Gastroesophageal sphincter (tissue), 4 donors: ENCODE data around the gene LRIG3. TPM values are rescaled to one million over a fixed set of nuclear protein-coding genes. Genes with fewer than 3 reads are reported as not detected.
"Not testable (repeated sequence)": the region's sequence is repeated elsewhere in the genome, so short reads cannot be mapped to it uniquely, and the experiment has no call there.

ENCODE experiments used
- ATAC-seq: fragments of 150-250 bp; one replicate; pipeline ENCODE4 v1.9.1; 2016; ENCODE audit warnings: mild to moderate bottlenecking, moderate library complexity
- H3K27ac ChIP-seq, 4 donors: fragments of 200-600 bp; sonication (generic) in 3 of 4; 1 replicate in 3 of 4; 2 replicates in 1 of 4; pipeline ENCODE4 v1.5.1; 2016 to 2019
- H3K27me3 ChIP-seq: fragments of 200-600 bp; sonication (generic); one replicate; pipeline ENCODE4 v1.5.1; 2019
- H3K36me3 ChIP-seq, 2 donors: fragments of 200-600 bp; sonication (generic); one replicate each; pipeline ENCODE4 v1.5.1; 2019; ENCODE audit warnings: control low read depth in 1 of 2
- H3K4me1 ChIP-seq, 3 donors: fragments of 200-600 bp; sonication (generic); 1 replicate in 2 of 3; 2 replicates in 1 of 3; pipeline ENCODE4 v1.5.1; 2016 to 2019; ENCODE audit warnings: control low read depth in 2 of 3
- H3K4me3 ChIP-seq, 2 donors: fragments of 200-600 bp; sonication (generic); one replicate each; pipeline ENCODE4 v1.5.1; 2019; ENCODE audit warnings: mild to moderate bottlenecking in 1 of 2, moderate library complexity in 1 of 2
- H3K9me3 ChIP-seq, 3 donors: fragments of 200-600 bp; sonication (generic); one replicate each; pipeline ENCODE4 v1.5.1; 2017 to 2019; ENCODE audit warnings: control low read depth in 2 of 3
- EP300 ChIP-seq: sonication (generic); formaldehyde crosslinking; IDR thresholded peaks from one replicate; pipeline ENCODE4 v1.6.1; 2017; ENCODE audit warnings: antibody characterized with exemption, mild to moderate bottlenecking
- POLR2A ChIP-seq, 2 donors: fragments of 450-650 bp; IDR thresholded peaks; one replicate each; pipeline ENCODE4 v1.6.1; 2017; ENCODE audit warnings: antibody characterized with exemption in 2 of 2, mild to moderate bottlenecking in 2 of 2, moderate library complexity in 1 of 2
- POLR2AphosphoS5 ChIP-seq: sonication (generic); formaldehyde crosslinking; IDR thresholded peaks from one replicate; pipeline ENCODE4 v1.6.1; 2017; ENCODE audit warnings: antibody characterized with exemption
- WGBS, 2 donors: methylation state at CpG; one replicate each; pipeline ENCODE4 v1.1.5; 2018; ENCODE audit warnings: low coverage in 1 of 2; 5-methylcytosine and 5-hydroxymethylcytosine counted together
- total RNA-seq, 4 donors: library from RNA; depleted of rRNA; stranded (reverse); fragments of >200 nt; gene quantifications; one replicate each; pipeline ENCODE4 v1.1.0, GENCODE V29; 2016
- TF ChIP-seq, protein P1 (sequence below), 4 experiments: fragments of 200-600 bp in 2 of 4; fragments of 450-650 bp in 2 of 4; sonication (generic) in 1 of 4; IDR thresholded peaks; one replicate each; pipeline ENCODE4 v1.5.1; 2017 to 2019; ENCODE audit warnings: antibody characterized with exemption in 4 of 4, mild to moderate bottlenecking in 2 of 4, moderate library complexity in 2 of 4

LRIG3 gene
- total RNA-seq, 4 donors from 2014 or later, result 52.7 to 170 (median 93.3) TPM

DNA sequence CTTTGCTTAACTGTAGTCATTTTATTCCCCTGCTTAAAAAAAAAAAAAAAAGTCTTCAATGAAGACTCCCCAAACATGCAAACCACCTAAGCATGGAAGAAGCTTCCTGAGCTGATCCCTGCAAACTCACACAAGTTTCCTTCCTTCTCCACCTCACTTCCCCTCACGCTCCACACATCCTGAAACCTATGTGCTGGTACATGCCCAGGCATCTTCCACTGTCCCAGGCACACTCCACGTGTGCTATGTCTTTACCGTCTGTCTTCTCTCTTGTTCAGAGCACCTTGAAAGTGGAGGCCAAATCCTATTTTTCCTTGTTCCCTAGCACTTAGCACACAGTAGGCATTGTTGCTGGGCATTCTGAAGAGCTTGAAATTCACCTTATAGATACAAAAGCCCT is 13.4 kb downstream of the LRIG3 start:
- no peak overlapping the region for H3K27ac ChIP-seq
- H3K36me3 ChIP-seq, result peaks cover 0 to 77% of the 10 kb centered on the region in 2 donors
- TF ChIP-seq, protein P1, sequence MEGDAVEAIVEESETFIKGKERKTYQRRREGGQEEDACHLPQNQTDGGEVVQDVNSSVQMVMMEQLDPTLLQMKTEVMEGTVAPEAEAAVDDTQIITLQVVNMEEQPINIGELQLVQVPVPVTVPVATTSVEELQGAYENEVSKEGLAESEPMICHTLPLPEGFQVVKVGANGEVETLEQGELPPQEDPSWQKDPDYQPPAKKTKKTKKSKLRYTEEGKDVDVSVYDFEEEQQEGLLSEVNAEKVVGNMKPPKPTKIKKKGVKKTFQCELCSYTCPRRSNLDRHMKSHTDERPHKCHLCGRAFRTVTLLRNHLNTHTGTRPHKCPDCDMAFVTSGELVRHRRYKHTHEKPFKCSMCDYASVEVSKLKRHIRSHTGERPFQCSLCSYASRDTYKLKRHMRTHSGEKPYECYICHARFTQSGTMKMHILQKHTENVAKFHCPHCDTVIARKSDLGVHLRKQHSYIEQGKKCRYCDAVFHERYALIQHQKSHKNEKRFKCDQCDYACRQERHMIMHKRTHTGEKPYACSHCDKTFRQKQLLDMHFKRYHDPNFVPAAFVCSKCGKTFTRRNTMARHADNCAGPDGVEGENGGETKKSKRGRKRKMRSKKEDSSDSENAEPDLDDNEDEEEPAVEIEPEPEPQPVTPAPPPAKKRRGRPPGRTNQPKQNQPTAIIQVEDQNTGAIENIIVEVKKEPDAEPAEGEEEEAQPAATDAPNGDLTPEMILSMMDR (IDR thresholded peaks at IDR 0.05), result no peak
- TF ChIP-seq EP300, result no peak
- TF ChIP-seq POLR2A (IDR thresholded peaks at IDR 0.05), result no peak
- no peak for TF ChIP-seq POLR2AphosphoS5
- no peaks in the 10 kb centered on the region for H3K27me3 ChIP-seq
- H3K9me3 ChIP-seq, result no peaks in the 10 kb centered on the region
- peaks cover 2 to 74% (median 7%) of the 10 kb centered on the region in 3 donors for H3K4me1 ChIP-seq
- no peak overlapping the region for H3K4me3 ChIP-seq
- ATAC-seq, result no peak
- WGBS, 2 donors, result 54 to 62% methylated on average over 3 of the region's 3 CpGs

DNA sequence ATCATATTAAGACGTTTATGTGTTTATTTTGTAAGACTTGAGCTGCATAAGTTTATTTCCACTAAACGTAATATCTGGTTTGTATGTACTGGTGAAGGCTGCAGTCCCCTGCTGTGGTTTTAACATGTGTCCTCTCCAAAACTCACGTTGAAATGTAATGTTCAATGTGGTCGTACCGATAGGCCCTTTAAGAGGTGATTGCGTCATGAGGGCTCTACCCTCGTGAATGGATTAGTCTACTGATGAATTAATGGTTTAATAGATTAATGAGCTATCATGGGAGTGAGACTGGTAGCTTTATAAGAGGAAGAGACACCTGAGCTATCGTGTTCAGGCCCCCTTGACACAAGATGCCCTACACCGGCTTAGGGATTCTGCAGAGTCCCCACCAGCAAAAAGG is 14.9 kb downstream of the LRIG3 start:
- H3K4me1 ChIP-seq, result peaks cover 0 to 71% (median 7%) of the 10 kb centered on the region in 3 donors
- 80 to 82% methylated on average over 8 to 9 of the region's 9 CpGs for WGBS, 2 donors
- H3K9me3 ChIP-seq, result no peaks in the 10 kb centered on the region
- peaks cover 0 to 62% of the 10 kb centered on the region in 2 donors for H3K36me3 ChIP-seq
- H3K4me3 ChIP-seq, result no peak overlapping the region
- TF ChIP-seq EP300 (no peak), POLR2AphosphoS5 (no peak), POLR2A (IDR thresholded peaks at IDR 0.05) (no peak)
- TF ChIP-seq, protein P1 (IDR thresholded peaks at IDR 0.05), result no peak
- H3K27me3 ChIP-seq, result no peaks in the 10 kb centered on the region
- no peak overlapping the region for H3K27ac ChIP-seq
- ATAC-seq, result no peak

- not testable (repeated sequence) for H3K27ac ChIP-seq, H3K9me3 ChIP-seq, H3K27me3 ChIP-seq, H3K4me3 ChIP-seq, ATAC-seq
- Histone ChIP-seq H3K4me1 (peaks cover 0 to 61% (median 4%) of the 10 kb centered on the region in 3 donors), H3K36me3 (peaks cover 0 to 36% of the 10 kb centered on the region in 2 donors)
- 100% methylated on average over 1 of the region's 1 CpG for WGBS, 2 donors
Measured at GRCh38 chr12:58902726-58903125, 17.6 kb downstream of the LRIG3 start.

DNA sequence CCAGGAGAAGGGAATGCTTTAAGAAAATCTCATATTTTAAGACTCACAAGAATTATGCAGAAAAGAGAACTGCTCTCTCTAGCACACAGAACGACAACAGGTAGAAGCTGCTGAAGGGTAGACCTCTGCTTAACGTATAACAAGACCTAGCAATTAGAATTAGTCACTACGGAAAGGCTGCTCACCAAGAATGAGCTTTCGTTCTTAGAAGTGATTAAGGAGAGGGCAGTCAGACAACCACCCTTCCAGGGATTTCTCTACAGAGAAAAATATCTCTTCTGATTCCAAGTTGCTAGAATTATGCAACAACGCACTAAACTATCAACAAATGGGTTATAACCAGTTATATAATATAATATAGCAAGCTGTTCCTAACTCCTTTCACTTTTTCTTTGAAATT is 18.6 kb downstream of the LRIG3 start:
- Histone ChIP-seq H3K4me1 (peaks cover 0 to 61% (median 3%) of the 10 kb centered on the region in 3 donors), H3K27ac (no peak overlapping the region), H3K4me3 (no peak overlapping the region), H3K27me3 (no peaks in the 10 kb centered on the region), H3K36me3 (peaks cover 0 to 27% of the 10 kb centered on the region in 2 donors), H3K9me3 (no peaks in the 10 kb centered on the region)
- 61 to 77% methylated on average over 5 of the region's 5 CpGs for WGBS, 2 donors
- no peak for ATAC-seq
- no peak for TF ChIP-seq POLR2A (IDR thresholded peaks at IDR 0.05)
- TF ChIP-seq POLR2AphosphoS5, result no peak
- TF ChIP-seq, protein P1 (IDR thresholded peaks at IDR 0.05), result no peak
- no peak for TF ChIP-seq EP300

DNA sequence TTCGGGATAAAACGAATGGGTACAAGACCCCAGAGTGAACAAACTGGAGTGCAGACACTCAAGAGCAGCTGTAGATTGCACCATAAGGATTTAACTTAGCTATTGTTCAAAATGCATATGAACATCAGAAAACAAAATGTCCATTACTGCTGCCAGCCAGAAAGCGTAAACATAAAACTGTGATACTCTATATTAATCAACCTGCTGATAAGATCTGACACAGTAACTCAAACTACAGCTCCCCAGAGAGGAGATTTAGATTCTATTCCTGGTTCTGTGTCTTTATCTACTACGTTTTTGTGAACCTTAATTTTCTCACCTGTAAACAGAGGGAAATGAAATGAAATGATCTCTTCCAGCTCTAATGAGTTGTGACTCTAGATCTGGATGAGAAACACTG is 22.3 kb downstream of the LRIG3 start:
- 55 to 71% methylated on average over 4 of the region's 4 CpGs for WGBS, 2 donors
- H3K27me3 ChIP-seq, result no peaks in the 10 kb centered on the region
- no peak for ATAC-seq
- no peak overlapping the region for H3K4me3 ChIP-seq
- TF ChIP-seq, protein P1 (IDR thresholded peaks at IDR 0.05), result no peak
- TF ChIP-seq EP300, result no peak
- TF ChIP-seq POLR2A (IDR thresholded peaks at IDR 0.05), result no peak
- TF ChIP-seq POLR2AphosphoS5, result no peak
- H3K9me3 ChIP-seq, result no peaks in the 10 kb centered on the region
- H3K4me1 ChIP-seq, result peaks cover 13 to 81% (median 17%) of the 10 kb centered on the region in 3 donors
- no peaks in the 10 kb centered on the region for H3K36me3 ChIP-seq
- no peak overlapping the region for H3K27ac ChIP-seq
